PFSK-1 (cell line): ENCODE data around the gene KRT78.

Experiments
- POLR2AphosphoS5 ChIP-seq: IDR thresholded peaks from 2 replicates; pipeline ENCODE4 v1.6.1; 2012; ENCODE audit warnings: low read depth, mild to moderate bottlenecking, control low read depth, low read length, moderate library complexity
- REST ChIP-seq, 2 experiments: IDR thresholded peaks; 2 replicates each; pipeline versions ENCODE4 v1.6.1 to v1.8.0; 2011 to 2012; ENCODE audit warnings: low read depth in 2 of 2, low read length in 2 of 2, control low read depth in 1 of 2, inconsistent platforms in 1 of 2, mild to moderate bottlenecking in 1 of 2, moderate library complexity in 1 of 2; ENCODE audit not compliant: insufficient read depth in 1 of 2
- TAF1 ChIP-seq: IDR thresholded peaks from 2 replicates; pipeline ENCODE4 v1.6.1; 2012; ENCODE audit warnings: low read length, control low read depth, borderline replicate concordance; ENCODE audit not compliant: insufficient read depth

DNA sequence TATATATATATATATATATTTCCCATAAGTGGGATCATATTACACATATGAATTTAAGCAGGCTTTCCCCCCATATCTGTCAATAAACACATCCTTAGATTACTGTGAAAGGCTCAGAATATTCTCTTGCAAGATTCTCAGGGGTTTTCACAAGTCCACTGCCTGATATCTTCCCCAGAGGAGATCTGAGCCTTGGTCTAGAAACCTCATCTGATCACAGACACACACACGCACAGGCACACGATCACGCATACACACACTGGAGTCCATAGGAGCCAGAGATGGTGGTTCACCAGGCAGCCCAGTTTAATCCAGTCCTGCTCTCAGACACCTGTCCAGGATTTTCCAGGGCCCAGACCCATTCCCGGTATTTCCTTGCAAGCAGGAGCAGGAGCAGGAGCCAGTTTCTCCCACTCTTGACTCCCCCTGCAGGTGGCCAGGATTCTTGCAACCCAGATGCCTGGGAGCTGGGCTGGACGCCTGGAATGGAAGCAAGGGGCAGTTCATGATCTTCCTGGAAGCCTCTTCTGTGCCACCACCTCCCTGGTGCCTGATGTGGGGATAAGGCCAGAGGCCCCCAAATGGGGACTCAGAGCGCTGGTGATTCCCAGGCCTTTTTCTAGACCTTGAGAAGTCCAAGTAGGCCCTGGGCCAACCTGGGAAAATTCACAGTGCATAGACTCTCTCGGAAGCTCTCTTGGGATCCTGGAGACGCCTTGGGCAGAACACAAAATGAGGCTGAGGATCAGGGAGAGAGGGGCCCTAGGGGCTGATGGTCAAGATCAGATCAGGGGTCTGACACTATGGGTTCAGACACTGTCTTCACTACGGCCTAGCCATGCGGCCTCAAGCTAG, 16.5 kb upstream of the KRT78 start:
- 0 out of 4 replicates have a peak, but pooled peaks of 1 of the 2 experiments have one; percentile 10 for TF ChIP-seq REST (IDR thresholded peaks at IDR 0.05; ENCODE audit: insufficient read depth in 1 of 2, low read depth in 2 of 2, low read length in 2 of 2)
- no peak for TF ChIP-seq POLR2AphosphoS5
- TF ChIP-seq TAF1, result no peak
